GM19328 (cell line): Measurements from ENCODE around the gene NAALADL2.

ENCODE experiments used
- ATAC-seq: cut with Tn5 transposase; IDR thresholded peaks from one replicate; pipeline ENCODE4 v1.9.1; 2021; ENCODE audit warnings: mild to moderate bottlenecking, moderate library complexity; ENCODE audit not compliant: unreplicated experiment

The NAALADL2 gene

GRCh38 chr3:174884776-174885568 lies 25.8 kb downstream of the NAALADL2 start:
- no peak for ATAC-seq

- no peak for ATAC-seq
These were observed 32.5 kb downstream of the NAALADL2 start for GRCh38 chr3:174891524-174892203.

- no peak for ATAC-seq
These were observed 47.9 kb downstream of the NAALADL2 start for GRCh38 chr3:174907027-174907426.

GRCh38 chr3:174907628-174908407 lies 48.7 kb downstream of the NAALADL2 start:
- no peak for ATAC-seq

- no peak for ATAC-seq
These were observed 72.6 kb downstream of the NAALADL2 start for GRCh38 chr3:174931473-174932353.

GRCh38 chr3:174936590-174936989 lies 77.5 kb downstream of the NAALADL2 start:
- no peak for ATAC-seq

GRCh38 chr3:174937478-174937877 lies 78.3 kb downstream of the NAALADL2 start:
- ATAC-seq: no peak

- ATAC-seq: no peak
These were observed 79.0 kb downstream of the NAALADL2 start for GRCh38 chr3:174938102-174938501.

- no peak for ATAC-seq
These were observed 81.0 kb downstream of the NAALADL2 start for GRCh38 chr3:174940151-174940550.

GRCh38 chr3:174945276-174945675 lies 86.1 kb downstream of the NAALADL2 start:
- no peak for ATAC-seq

- no peak for ATAC-seq
These were observed 86.8 kb downstream of the NAALADL2 start for GRCh38 chr3:174945951-174946350.

GRCh38 chr3:174949523-174949922 lies 90.4 kb downstream of the NAALADL2 start:
- no peak for ATAC-seq

GRCh38 chr3:174951034-174951433 lies 91.9 kb downstream of the NAALADL2 start:
- ATAC-seq: no peak

- ATAC-seq: no peak
These were observed 92.4 kb downstream of the NAALADL2 start for GRCh38 chr3:174951498-174952005.

- no peak for ATAC-seq
These were observed 93.9 kb downstream of the NAALADL2 start for GRCh38 chr3:174953068-174953467.

GRCh38 chr3:174955513-174956016 lies 96.4 kb downstream of the NAALADL2 start:
- no peak for ATAC-seq

GRCh38 chr3:174957081-174957480 lies 97.9 kb downstream of the NAALADL2 start:
- ATAC-seq: no peak

GRCh38 chr3:174957551-174958001 lies 98.4 kb downstream of the NAALADL2 start:
- ATAC-seq: no peak

GRCh38 chr3:174958671-174959328 lies 99.7 kb downstream of the NAALADL2 start:
- no peak for ATAC-seq
